ENCODE data around the gene OSTC.

The OSTC gene

GRCh38 chr4:108644237-108644636 lies 6.2 kb upstream of the OSTC start:
- Histone ChIP-seq H3K36me3 (ENCODE audit: control insufficient read depth in 1 of 2, insufficient read depth in 2 of 2, low read length in 2 of 2) (no peaks in the 10 kb centered on the region), H3K27me3 (ENCODE audit: control insufficient read depth in 1 of 2, insufficient read depth in 2 of 2, low read length in 2 of 2) (no peaks in the 10 kb centered on the region), H3K4me3 (ENCODE audit: low read depth in 1 of 2, low read length in 2 of 2) (no peak overlapping the region), H3K9me3 (ENCODE audit: control insufficient read depth in 1 of 2, low read length in 2 of 2) (no peaks in the 10 kb centered on the region), H3K4me1 (ENCODE audit: control insufficient read depth in 1 of 2, insufficient read depth in 2 of 2, low read length in 2 of 2) (no peaks in the 10 kb centered on the region), H3K9ac (ENCODE audit: low read depth in 1 of 2, low read length in 2 of 2) (no peak overlapping the region), H3K27ac (ENCODE audit: low read depth, low read length) (no peak overlapping the region)

- Histone ChIP-seq H3K36me3 (ENCODE audit: control insufficient read depth in 1 of 2, insufficient read depth in 2 of 2, low read length in 2 of 2) (no peaks in the 10 kb centered on the region), H3K9ac (ENCODE audit: low read depth in 1 of 2, low read length in 2 of 2) (no peak overlapping the region), H3K9me3 (ENCODE audit: control insufficient read depth in 1 of 2, low read length in 2 of 2) (no peaks in the 10 kb centered on the region), H3K27ac (ENCODE audit: low read depth, low read length) (no peak overlapping the region), H3K4me3 (ENCODE audit: low read depth in 1 of 2, low read length in 2 of 2) (no peak overlapping the region), H3K27me3 (ENCODE audit: control insufficient read depth in 1 of 2, insufficient read depth in 2 of 2, low read length in 2 of 2) (no peaks in the 10 kb centered on the region), H3K4me1 (ENCODE audit: control insufficient read depth in 1 of 2, insufficient read depth in 2 of 2, low read length in 2 of 2) (peaks cover 4 to 9% of the 10 kb centered on the region in 2 donors)
These were observed 3.7 kb upstream of the OSTC start for GRCh38 chr4:108646706-108647105.

GRCh38 chr4:108649863-108650211 lies 562 bp upstream of the OSTC start:
- no peak overlapping the region for H3K9ac ChIP-seq (ENCODE audit: low read depth in 1 of 2, low read length in 2 of 2)
- no peaks in the 10 kb centered on the region for H3K27me3 ChIP-seq (ENCODE audit: control insufficient read depth in 1 of 2, insufficient read depth in 2 of 2, low read length in 2 of 2)
- H3K9me3 ChIP-seq (ENCODE audit: control insufficient read depth in 1 of 2, low read length in 2 of 2), result no peaks in the 10 kb centered on the region
- H3K4me3 ChIP-seq (ENCODE audit: low read depth in 1 of 2, low read length in 2 of 2), result peak overlapping the region; percentile 51 to 99
- peaks cover 21 to 28% of the 10 kb centered on the region in 2 donors for H3K4me1 ChIP-seq (ENCODE audit: control insufficient read depth in 1 of 2, insufficient read depth in 2 of 2, low read length in 2 of 2)
- no peaks in the 10 kb centered on the region for H3K36me3 ChIP-seq (ENCODE audit: control insufficient read depth in 1 of 2, insufficient read depth in 2 of 2, low read length in 2 of 2)
- no peak overlapping the region for H3K27ac ChIP-seq (ENCODE audit: low read depth, low read length)

- H3K4me1 ChIP-seq (ENCODE audit: control insufficient read depth in 1 of 2, insufficient read depth in 2 of 2, low read length in 2 of 2), result peaks cover 21 to 28% of the 10 kb centered on the region in 2 donors
- H3K36me3 ChIP-seq (ENCODE audit: control insufficient read depth in 1 of 2, insufficient read depth in 2 of 2, low read length in 2 of 2), result peaks cover 0 to 4% of the 10 kb centered on the region in 2 donors
- no peaks in the 10 kb centered on the region for H3K9me3 ChIP-seq (ENCODE audit: control insufficient read depth in 1 of 2, low read length in 2 of 2)
- peak overlapping the region; percentile 83 to 89 for H3K9ac ChIP-seq (ENCODE audit: low read depth in 1 of 2, low read length in 2 of 2)
- H3K4me3 ChIP-seq (ENCODE audit: low read depth in 1 of 2, low read length in 2 of 2), result peak overlapping the region; percentile 85 to 99
- H3K27me3 ChIP-seq (ENCODE audit: control insufficient read depth in 1 of 2, insufficient read depth in 2 of 2, low read length in 2 of 2), result no peaks in the 10 kb centered on the region
- no peak overlapping the region for H3K27ac ChIP-seq (ENCODE audit: low read depth, low read length)
These were observed 804 bp downstream of the OSTC start for GRCh38 chr4:108651014-108651791.

- H3K36me3 ChIP-seq (ENCODE audit: control insufficient read depth in 1 of 2, insufficient read depth in 2 of 2, low read length in 2 of 2), result peaks cover 4 to 72% of the 10 kb centered on the region in 2 donors
- H3K4me3 ChIP-seq (ENCODE audit: low read depth in 1 of 2, low read length in 2 of 2), result no peak overlapping the region
- H3K4me1 ChIP-seq (ENCODE audit: control insufficient read depth in 1 of 2, insufficient read depth in 2 of 2, low read length in 2 of 2), result no peaks in the 10 kb centered on the region
- H3K9me3 ChIP-seq (ENCODE audit: control insufficient read depth in 1 of 2, low read length in 2 of 2), result no peaks in the 10 kb centered on the region
- no peak overlapping the region for H3K9ac ChIP-seq (ENCODE audit: low read depth in 1 of 2, low read length in 2 of 2)
- H3K27ac ChIP-seq (ENCODE audit: low read depth, low read length), result no peak overlapping the region
- H3K27me3 ChIP-seq (ENCODE audit: control insufficient read depth in 1 of 2, insufficient read depth in 2 of 2, low read length in 2 of 2), result no peaks in the 10 kb centered on the region
These were observed 12.2 kb downstream of the OSTC start for GRCh38 chr4:108662629-108663028.

- Histone ChIP-seq H3K27ac (ENCODE audit: low read depth, low read length) (no peak overlapping the region), H3K4me3 (ENCODE audit: low read depth in 1 of 2, low read length in 2 of 2) (no peak overlapping the region), H3K9ac (ENCODE audit: low read depth in 1 of 2, low read length in 2 of 2) (no peak overlapping the region), H3K9me3 (ENCODE audit: control insufficient read depth in 1 of 2, low read length in 2 of 2) (no peaks in the 10 kb centered on the region), H3K36me3 (ENCODE audit: control insufficient read depth in 1 of 2, insufficient read depth in 2 of 2, low read length in 2 of 2) (peaks cover 6 to 11% of the 10 kb centered on the region in 2 donors), H3K4me1 (ENCODE audit: control insufficient read depth in 1 of 2, insufficient read depth in 2 of 2, low read length in 2 of 2) (no peaks in the 10 kb centered on the region), H3K27me3 (ENCODE audit: control insufficient read depth in 1 of 2, insufficient read depth in 2 of 2, low read length in 2 of 2) (no peaks in the 10 kb centered on the region)
These were observed 24.1 kb downstream of the OSTC start for GRCh38 chr4:108674356-108674977.

GRCh38 chr4:108681321-108681809 lies 31.0 kb downstream of the OSTC start:
- H3K27ac ChIP-seq (ENCODE audit: low read depth, low read length), result no peak overlapping the region
- no peaks in the 10 kb centered on the region for H3K9me3 ChIP-seq (ENCODE audit: control insufficient read depth in 1 of 2, low read length in 2 of 2)
- no peak overlapping the region for H3K9ac ChIP-seq (ENCODE audit: low read depth in 1 of 2, low read length in 2 of 2)
- peaks cover 6% of the 10 kb centered on the region in 2 donors for H3K36me3 ChIP-seq (ENCODE audit: control insufficient read depth in 1 of 2, insufficient read depth in 2 of 2, low read length in 2 of 2)
- no peak overlapping the region for H3K4me3 ChIP-seq (ENCODE audit: low read depth in 1 of 2, low read length in 2 of 2)
- H3K4me1 ChIP-seq (ENCODE audit: control insufficient read depth in 1 of 2, insufficient read depth in 2 of 2, low read length in 2 of 2), result no peaks in the 10 kb centered on the region
- H3K27me3 ChIP-seq (ENCODE audit: control insufficient read depth in 1 of 2, insufficient read depth in 2 of 2, low read length in 2 of 2), result no peaks in the 10 kb centered on the region

GRCh38 chr4:108683479-108683878 lies 33.1 kb downstream of the OSTC start:
- H3K4me3 ChIP-seq (ENCODE audit: low read depth in 1 of 2, low read length in 2 of 2), result no peak overlapping the region
- no peaks in the 10 kb centered on the region for H3K4me1 ChIP-seq (ENCODE audit: control insufficient read depth in 1 of 2, insufficient read depth in 2 of 2, low read length in 2 of 2)
- no peaks in the 10 kb centered on the region for H3K36me3 ChIP-seq (ENCODE audit: control insufficient read depth in 1 of 2, insufficient read depth in 2 of 2, low read length in 2 of 2)
- no peaks in the 10 kb centered on the region for H3K9me3 ChIP-seq (ENCODE audit: control insufficient read depth in 1 of 2, low read length in 2 of 2)
- H3K9ac ChIP-seq (ENCODE audit: low read depth in 1 of 2, low read length in 2 of 2), result no peak overlapping the region
- H3K27me3 ChIP-seq (ENCODE audit: control insufficient read depth in 1 of 2, insufficient read depth in 2 of 2, low read length in 2 of 2), result no peaks in the 10 kb centered on the region
- no peak overlapping the region for H3K27ac ChIP-seq (ENCODE audit: low read depth, low read length)

- Histone ChIP-seq H3K9ac (ENCODE audit: low read depth in 1 of 2, low read length in 2 of 2) (no peak overlapping the region), H3K27ac (ENCODE audit: low read depth, low read length) (no peak overlapping the region), H3K36me3 (ENCODE audit: control insufficient read depth in 1 of 2, insufficient read depth in 2 of 2, low read length in 2 of 2) (no peaks in the 10 kb centered on the region), H3K4me1 (ENCODE audit: control insufficient read depth in 1 of 2, insufficient read depth in 2 of 2, low read length in 2 of 2) (no peaks in the 10 kb centered on the region), H3K27me3 (ENCODE audit: control insufficient read depth in 1 of 2, insufficient read depth in 2 of 2, low read length in 2 of 2) (no peaks in the 10 kb centered on the region), H3K4me3 (ENCODE audit: low read depth in 1 of 2, low read length in 2 of 2) (no peak overlapping the region), H3K9me3 (ENCODE audit: control insufficient read depth in 1 of 2, low read length in 2 of 2) (no peaks in the 10 kb centered on the region)
These were observed 34.8 kb downstream of the OSTC start for GRCh38 chr4:108685036-108685686.

GRCh38 chr4:108690738-108691137 lies 40.3 kb downstream of the OSTC start:
- H3K9ac ChIP-seq (ENCODE audit: low read depth in 1 of 2, low read length in 2 of 2), result no peak overlapping the region
- no peaks in the 10 kb centered on the region for H3K9me3 ChIP-seq (ENCODE audit: control insufficient read depth in 1 of 2, low read length in 2 of 2)
- H3K27me3 ChIP-seq (ENCODE audit: control insufficient read depth in 1 of 2, insufficient read depth in 2 of 2, low read length in 2 of 2), result no peaks in the 10 kb centered on the region
- H3K4me3 ChIP-seq (ENCODE audit: low read depth in 1 of 2, low read length in 2 of 2), result no peak overlapping the region
- no peaks in the 10 kb centered on the region for H3K36me3 ChIP-seq (ENCODE audit: control insufficient read depth in 1 of 2, insufficient read depth in 2 of 2, low read length in 2 of 2)
- H3K27ac ChIP-seq (ENCODE audit: low read depth, low read length), result no peak overlapping the region
- no peaks in the 10 kb centered on the region for H3K4me1 ChIP-seq (ENCODE audit: control insufficient read depth in 1 of 2, insufficient read depth in 2 of 2, low read length in 2 of 2)
